Stimulated activated CD4-positive, alpha-beta T cell treated with anti-CD3 and anti-CD28 coated beads, Interleukin-12 subunit alpha, Interleukin-12 subunit beta, amount 100 ng/mL, for 48 hours (primary cell): ENCODE results near the gene PCNT.
"Not testable (repeated sequence)": the region's sequence is repeated elsewhere in the genome, so short reads cannot be mapped to it uniquely, and the experiment has no call there.

Source experiments
- DNase-seq, 3 donors: peaks; one replicate each; pipeline ENCODE4 v3.0.0-alpha.2; 2020; ENCODE audit warnings: low read depth in 2 of 3, low spot score in 1 of 3

PCNT gene

DNA sequence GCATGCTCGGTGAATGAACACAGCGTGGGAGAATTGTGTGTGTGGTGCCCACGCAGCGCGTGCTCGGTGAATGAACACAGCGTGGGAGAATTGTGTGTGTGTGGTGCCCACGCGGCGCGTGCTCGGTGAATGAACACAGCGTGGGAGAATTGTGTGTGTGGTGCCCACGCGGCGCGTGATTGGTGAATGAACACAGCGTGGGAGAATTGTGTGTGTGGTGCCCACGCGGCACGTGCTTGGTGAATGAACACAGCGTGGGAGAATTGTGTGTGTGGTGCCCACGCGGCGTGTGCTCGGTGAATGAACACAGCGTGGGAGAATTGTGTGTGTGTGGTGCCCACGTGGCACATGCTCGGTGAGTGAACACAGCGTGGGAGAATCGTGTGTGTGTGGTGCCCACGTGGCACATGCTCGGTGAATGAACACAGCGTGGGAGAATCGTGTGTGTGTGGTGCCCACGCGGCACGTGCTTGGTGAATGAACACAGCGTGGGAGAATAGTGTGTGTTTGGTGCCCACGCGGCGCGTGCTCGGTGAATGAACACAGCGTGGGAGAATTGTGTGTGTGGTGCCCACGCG, 79.4 kb downstream of the PCNT start:
- not testable (repeated sequence) for DNase-seq

DNA sequence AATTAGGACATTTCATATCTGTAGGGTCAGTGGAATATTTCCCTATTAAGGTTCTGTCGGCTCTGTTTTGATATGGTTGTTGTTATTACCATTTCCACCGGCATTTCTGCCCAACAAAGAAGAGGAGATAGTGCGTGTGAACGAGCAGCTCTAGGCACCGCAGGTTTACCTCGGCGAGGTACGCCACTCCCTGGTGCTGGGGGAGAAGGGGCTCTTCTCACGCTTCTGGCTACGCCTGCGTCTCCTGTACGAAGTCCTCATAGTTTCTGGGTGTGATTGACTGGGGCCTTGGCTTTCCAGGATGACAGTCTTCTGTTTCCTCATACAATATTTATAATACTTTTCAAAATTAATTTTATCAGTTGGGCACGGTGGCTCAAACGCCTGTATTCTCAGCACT, 80.3 kb downstream of the PCNT start:
- no peak for DNase-seq

DNA sequence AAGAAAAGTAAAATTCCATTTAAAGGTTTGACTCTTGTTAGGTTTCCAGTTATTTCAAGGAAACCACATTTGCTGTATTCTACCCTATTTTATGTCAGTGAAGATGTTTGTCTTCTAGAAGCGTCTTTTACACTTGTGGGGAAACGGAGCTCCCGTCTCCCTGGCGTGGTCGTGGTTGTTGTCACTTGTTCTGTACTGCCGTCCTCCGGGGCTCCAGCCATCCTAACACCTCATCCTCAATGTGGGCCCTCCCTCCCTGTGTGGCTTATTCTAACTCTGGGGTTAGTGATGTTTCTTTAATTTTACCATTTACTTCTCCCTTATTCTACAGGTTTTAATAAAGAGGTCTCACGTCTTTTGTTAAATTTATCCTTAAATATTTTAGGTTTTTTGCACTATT, 82.0 kb downstream of the PCNT start:
- no peak for DNase-seq

GRCh38 chr21:46409641-46410406, 85.9 kb downstream of the PCNT start:
- DNase-seq, result no peak

DNA sequence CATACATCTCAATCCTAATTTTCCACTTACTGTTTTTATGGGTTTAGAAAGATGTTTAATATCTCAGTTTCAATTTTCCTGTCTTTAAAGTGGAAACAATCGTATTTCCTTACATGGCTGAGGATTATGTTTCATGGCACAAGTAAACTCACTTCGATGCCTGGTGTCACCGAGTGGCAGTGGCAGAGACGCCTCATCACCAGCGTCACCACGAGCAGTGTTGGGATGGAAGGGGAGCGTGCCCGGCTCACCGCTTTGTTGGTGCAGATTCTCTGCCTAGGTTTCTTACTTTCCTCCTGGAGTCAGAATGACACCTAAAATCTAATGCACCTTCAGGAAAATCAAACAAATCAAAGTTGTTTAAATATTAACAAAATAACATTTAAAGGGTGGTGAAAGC, 86.6 kb downstream of the PCNT start:
- DNase-seq, result no peak

- DNase-seq, result no peak
These were observed 87.3 kb downstream of the PCNT start for GRCh38 chr21:46411236-46411635.

DNA sequence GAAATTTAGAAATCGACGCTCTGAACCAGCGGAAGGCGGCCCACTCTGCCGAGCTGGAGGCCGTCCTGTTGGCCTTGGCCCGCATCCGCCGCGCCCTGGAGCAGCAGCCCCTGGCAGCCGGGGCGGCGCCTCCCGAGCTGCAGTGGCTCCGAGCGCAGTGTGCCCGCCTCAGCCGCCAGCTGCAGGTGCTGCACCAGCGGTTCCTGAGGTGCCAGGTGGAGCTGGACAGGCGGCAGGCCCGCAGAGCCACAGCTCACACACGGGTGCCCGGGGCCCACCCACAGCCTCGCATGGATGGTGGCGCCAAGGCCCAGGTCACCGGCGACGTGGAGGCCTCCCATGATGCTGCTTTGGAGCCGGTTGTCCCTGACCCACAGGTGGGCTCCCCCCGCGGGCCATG, 87.7 kb downstream of the PCNT start:
- no peak for DNase-seq

DNA sequence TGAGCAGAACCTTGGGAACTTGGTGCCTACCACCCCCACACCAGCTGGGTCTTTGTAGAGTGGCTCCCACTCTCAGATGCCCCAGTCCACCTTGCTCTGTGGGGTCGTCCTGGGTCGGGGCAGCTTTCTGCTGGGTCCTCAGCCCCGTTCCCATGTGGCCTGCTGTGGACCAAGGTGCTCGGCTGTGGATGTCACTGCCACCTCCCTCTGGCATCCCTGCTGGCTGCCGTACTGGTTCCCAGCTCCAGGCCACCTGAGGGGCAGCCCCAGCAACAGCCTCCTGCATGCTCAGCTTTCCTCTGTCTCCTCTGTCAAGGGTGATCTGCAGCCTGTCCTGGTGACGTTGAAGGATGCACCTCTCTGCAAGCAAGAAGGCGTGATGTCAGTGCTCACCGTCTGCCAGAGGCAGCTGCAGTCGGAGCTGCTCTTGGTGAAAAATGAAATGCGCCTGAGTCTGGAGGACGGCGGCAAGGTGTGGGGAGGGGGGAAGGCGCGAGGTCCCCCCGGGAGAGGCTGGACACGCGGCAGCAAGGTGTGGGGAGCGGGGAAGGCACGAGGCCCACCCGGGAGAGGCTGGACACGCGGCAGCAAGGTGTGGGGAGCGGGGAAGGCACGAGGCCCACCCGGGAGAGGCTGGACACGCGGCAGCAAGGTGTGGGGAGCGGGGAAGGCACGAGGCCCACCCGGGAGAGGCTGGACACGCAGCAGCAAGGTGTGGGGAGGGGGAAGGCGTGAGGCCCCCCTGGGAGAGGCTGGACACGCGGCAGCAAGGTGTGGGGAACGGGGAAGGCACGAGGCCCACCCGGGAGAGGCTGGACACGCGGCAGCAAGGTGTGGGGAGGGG, 88.8 kb downstream of the PCNT start:
- no peak for DNase-seq

DNA sequence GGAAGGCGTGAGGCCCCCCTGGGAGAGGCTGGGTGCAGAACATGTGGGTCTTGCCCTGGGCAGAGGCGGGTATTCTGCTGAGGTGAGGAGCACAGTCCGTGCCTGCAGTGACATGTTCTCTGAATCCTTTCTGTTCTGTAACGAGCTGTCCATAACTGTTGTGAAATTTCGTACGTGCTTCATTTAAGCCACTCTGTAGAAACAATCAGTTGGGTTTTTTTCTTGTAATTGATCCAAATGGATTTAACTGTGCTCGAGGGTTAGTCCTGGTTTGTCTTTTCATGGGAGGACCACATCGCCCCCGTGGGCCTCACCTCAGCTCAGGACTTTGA, 89.4 kb downstream of the PCNT start:
- no peak for DNase-seq

DNA sequence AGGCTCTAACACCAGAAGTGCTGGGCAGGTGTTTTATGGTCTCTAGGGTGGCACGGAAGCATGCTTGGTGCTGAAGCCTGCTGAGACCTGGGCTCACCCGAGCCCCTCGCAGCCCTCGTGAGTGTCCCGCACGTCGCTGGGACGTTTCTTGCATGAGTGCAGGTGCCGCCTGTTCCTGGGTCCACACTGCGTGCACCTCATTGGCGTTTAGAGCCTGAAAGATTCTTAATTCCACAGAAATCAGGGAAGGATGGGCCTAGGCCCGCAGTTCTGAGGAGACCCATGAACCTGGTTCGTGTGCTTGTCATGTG, 91.0 kb downstream of the PCNT start:
- no peak for DNase-seq

DNA sequence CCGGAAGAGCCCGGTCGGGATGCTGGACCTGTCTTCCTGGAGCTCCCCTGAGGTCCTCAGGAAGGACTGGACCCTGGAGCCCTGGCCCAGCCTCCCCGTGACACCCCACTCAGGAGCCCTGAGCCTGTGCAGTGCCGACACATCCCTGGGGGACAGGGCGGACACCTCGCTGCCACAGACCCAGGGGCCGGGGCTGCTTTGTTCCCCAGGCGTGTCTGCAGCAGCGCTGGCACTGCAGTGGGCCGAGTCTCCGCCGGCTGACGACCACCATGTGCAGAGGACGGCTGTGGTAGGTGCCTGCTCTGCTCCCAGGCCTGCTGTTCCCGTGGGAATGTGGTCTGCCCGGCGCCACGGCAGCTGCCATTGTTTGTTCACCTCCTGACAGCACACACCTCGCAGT, 92.6 kb downstream of the PCNT start:
- DNase-seq, result no peak

- no peak for DNase-seq
These were observed 94.5 kb downstream of the PCNT start for GRCh38 chr21:46418265-46418946.

DNA sequence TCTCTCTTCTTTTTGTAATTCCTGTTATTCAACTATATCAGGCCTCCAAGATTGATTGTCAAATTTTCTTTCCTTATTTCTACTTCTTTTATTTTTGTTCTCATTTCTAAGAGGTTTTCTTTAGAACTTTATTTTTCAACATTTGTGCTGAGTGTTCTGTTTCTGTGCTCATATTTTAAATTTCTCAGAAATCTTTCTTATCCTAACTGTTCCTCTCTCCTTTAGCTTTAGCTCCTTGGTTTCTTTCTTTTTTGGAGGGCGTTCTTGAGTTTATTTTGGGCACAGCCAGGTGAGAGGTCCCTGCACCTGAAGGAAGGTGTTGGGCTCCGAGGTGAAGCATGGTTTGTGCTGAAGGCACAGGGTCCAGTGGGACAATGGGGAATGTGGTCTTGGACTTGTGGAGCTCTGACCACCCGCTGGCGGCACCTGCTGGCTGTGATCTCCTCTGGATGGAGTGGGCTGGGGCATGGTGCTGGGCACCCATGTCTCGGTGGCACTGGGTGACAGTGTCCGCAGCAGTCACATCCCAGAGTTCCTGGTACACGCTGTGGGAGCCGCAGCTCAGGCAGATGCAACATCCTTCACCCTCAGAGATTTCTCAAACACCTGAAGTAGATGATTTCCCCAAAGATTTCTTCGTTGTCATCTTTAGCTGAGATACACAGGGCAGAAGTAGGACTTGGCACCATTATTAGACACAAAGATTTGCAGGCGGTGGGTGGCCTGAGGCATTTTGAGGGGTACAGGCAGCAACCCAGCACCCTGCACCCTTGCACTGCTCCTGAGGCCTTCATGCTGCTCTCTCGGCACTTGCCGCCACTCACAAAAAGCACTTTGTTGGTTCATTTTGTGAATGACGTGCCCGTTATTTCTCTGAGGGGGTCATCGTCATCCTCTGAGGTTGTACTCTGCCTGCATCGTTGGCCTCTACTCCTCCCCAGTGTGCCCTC, 96.6 kb downstream of the PCNT start:
- DNase-seq, result no peak

- no peak for DNase-seq
These were observed 97.3 kb downstream of the PCNT start for GRCh38 chr21:46421191-46421750.

DNA sequence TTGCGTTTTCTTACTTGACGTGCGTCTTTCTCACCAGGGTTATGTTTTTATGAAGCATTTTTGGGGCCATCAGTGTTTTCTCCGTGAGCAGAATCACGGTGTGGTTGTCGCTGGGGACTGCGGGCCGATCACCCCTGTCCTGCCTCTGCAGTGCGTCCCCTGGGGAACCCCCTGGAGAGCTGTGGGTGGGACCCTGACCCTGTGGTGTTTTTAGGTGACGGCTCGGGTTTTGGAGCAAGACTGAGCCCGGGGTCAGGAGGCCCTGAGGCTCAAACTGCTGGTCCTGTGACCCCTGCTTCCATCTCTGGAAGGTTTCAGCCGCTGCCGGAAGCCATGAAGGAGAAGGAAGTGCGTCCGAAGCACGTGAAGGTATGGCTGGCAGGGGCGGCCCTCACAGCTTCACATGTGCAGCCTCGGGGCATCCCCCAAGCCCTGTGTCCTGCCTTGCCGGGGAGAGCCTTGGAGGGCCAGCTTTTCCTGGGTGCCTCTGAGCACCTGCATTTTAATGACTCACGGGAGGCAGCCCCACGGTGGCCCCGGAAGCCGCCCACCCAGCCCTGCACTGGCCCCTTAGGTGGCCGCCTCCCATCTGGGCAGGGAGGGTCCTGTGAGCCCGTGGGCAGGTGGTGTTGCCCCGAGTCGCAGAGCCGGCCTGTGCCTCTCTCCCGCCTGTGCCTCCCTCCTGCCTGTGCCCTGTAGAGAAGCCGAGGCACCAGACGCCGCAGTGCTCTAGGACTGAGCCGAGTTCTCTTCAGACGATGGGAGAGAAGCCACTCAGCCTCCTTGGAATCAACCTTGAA, 98.0 kb downstream of the PCNT start:
- DNase-seq, result no peak

DNA sequence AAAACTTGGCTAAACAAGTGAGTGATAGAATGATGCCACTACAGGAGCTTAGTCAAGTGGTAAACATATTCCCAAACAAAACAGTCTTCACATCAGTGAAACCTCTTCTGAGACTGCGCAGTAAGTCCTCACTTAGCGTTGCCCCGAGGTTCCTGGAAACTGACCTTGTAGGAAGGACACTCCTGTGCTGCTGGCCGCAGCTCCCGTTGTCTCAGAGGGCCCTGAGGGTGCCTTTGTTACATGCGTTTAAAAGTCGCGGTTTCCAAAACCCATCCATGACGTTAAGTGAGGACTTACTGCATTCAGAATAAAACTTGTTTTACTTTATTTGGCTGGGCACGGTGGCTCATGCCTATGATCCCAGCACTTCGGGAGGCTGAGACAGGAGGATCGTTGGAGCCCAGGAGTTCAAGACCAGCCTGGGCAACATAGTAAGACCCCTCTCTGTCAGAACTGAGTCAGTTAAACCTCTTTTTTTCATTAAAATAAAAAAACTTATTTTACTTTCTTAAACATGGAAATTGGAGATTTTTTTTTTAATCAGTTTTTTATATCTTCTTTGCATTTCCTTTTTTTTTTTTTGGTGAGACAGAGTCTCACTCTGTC, 98.8 kb downstream of the PCNT start:
- DNase-seq, result no peak

DNA sequence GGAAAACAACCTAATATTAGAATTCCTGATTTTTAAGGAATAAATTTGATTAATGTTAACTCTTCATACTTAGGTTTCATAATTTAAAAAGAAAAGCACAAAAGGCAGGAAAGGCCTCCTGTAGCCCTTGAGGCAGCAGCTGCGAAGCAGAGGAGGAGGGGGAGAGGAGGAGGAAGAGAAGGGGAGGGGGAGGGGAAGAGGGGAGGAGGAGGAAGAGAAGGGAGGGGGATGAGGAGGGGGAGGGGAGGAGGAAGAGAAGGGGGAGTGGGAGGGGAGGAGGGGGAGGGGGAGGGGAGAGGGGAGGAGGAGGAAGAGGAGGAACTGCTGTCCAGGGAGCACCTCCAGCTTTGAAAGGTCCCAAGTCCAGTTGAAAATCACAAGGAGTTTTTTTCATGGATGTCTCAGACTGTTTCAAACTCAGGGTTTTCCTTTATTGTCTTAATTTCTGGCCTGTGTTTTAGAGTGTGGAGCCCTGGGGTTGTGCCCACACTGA, 99.6 kb downstream of the PCNT start:
- DNase-seq, result no peak

- DNase-seq, result no peak
These were observed 100.2 kb downstream of the PCNT start for GRCh38 chr21:46424039-46424591.

DNA sequence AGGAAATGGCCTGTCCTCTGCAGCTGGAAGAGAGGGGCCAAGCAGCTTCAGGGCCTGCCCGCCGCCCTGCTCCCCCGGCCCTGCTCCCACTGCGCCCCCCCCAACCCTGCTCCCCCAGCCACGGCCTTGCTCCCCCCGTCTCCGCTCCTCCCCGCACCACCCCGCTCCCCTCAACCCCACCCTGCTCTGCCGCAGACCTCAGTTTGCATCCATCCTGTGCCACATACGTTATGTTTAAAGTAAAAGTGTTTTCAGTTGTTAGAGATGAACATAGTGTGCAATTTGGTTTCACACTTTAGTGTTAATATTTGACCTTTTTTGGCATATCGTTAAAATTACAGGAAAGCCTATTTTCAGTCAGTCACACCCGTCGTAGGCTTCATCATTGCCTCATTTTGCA, 100.7 kb downstream of the PCNT start:
- no peak for DNase-seq
